ENCODE measurements around the gene CILP2.

DNA sequence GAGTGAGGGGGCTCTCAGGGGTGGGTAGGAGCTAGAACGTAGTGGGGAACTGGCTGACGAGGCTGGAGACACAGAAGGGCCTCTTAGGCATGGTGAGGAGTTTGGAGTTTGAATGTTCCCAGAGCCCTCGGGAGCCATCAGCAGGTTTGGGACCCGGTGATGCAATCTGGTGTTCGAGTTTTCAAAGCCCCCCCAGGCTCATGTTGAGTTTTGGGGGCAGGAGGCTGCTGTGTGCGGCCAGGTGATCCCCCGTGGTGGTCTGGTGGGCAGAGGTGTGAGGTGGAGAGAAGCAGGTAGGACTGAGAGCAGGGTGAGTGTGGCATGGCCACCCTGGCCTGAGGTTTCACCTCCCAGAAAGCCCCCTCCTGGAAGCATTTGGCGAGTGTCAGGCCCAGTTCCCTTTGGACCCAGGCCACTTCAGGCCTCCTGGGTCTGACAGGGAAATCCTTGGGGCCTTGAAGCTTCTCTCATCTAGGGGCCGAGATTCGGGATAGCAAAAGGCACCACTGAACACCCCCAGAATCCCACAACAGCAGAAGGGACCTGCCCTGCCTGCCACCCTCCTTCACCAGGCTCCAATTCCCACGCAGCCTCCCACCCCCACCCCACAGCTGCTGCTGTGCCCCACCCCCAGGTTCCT lies 8.2 kb upstream of the CILP2 start:
- TF ChIP-seq POLR2AphosphoS5 (IDR thresholded peaks at IDR 0.05; ENCODE audit: borderline replicate concordance, low read depth, low read length) = no peak
- no peak for TF ChIP-seq EZH2 (IDR thresholded peaks at IDR 0.05)
